ENCODE measurements around the gene DNASE2B. TPM values are rescaled to one million over a fixed set of nuclear protein-coding genes. Genes with fewer than 3 reads are reported as not detected.

Gene DNASE2B
- total RNA-seq, 1 experiment from 2014 or later: not detected

GRCh38 chr1:84425150-84425896 lies 27.0 kb downstream of the DNASE2B start:
- no peak overlapping the region for H3K27ac Mint-ChIP-seq
- no peak overlapping the region for H3K56ac ChIP-seq (ENCODE audit: insufficient read length, low read depth, low read length)
- no peak overlapping the region for H4K5ac ChIP-seq (ENCODE audit: insufficient read length, low read depth, low read length)

More at GRCh38 chr1:84425150-84425896, 27.0 kb downstream of the DNASE2B start:
- Histone ChIP-seq H3K27ac (ENCODE audit: insufficient read length, low read depth, low read length) (no peak overlapping the region), H4K8ac (replicated peaks; ENCODE audit: insufficient read length, low read depth, low read length) (no peak overlapping the region), H3K4me2 (ENCODE audit: insufficient read depth, insufficient read length, low read length) (no peak overlapping the region), H3K4ac (ENCODE audit: low read depth, low read length) (no peak overlapping the region), H3K14ac (ENCODE audit: insufficient read depth, low read length) (no peak overlapping the region), H3K18ac (ENCODE audit: insufficient read length, low read depth, low read length) (no peak overlapping the region), H3K23me2 (ENCODE audit: insufficient read length, low read depth, low read length, poor library complexity, severe bottlenecking) (no peaks in the 10 kb centered on the region), H3T11ph (ENCODE audit: low read length) (no peak overlapping the region), H3K27me3 (ENCODE audit: insufficient read depth, low read length) (no peaks in the 10 kb centered on the region), H3K23ac (ENCODE audit: insufficient read length, low read depth, low read length) (no peak overlapping the region), H3K79me1 (ENCODE audit: insufficient read depth, low read depth, low read length, poor library complexity, severe bottlenecking) (no peaks in the 10 kb centered on the region), H2AK5ac (ENCODE audit: insufficient read length, low read length) (no peak overlapping the region), H2BK5ac (ENCODE audit: insufficient read length, low read length) (no peak overlapping the region), H3K4me1 (ENCODE audit: insufficient read depth, low read length) (no peaks in the 10 kb centered on the region), H4K91ac (ENCODE audit: insufficient read length, low read depth, low read length) (no peak overlapping the region), H3K9ac (ENCODE audit: extremely low read depth, insufficient read length, low read length) (no peak overlapping the region), H4K20me1 (ENCODE audit: control insufficient read depth, insufficient read depth, insufficient read length) (no peaks in the 10 kb centered on the region), H2AFZ (ENCODE audit: low read length) (no peak overlapping the region), H2BK12ac (ENCODE audit: insufficient read length, low read depth, low read length) (no peak overlapping the region), H3K79me2 (ENCODE audit: insufficient read depth, low read length) (no peaks in the 10 kb centered on the region), H2BK20ac (ENCODE audit: low read depth, low read length, poor library complexity, severe bottlenecking) (no peak overlapping the region), H2BK15ac (ENCODE audit: low read depth, low read length) (no peak overlapping the region), H2BK120ac (ENCODE audit: low read depth, low read length, poor library complexity, severe bottlenecking) (no peak overlapping the region), H3K9me3 (ENCODE audit: control insufficient read depth, low read depth, low read length) (no peaks in the 10 kb centered on the region)
- TF ChIP-seq CTCF (conservative IDR thresholded peaks at IDR 0.05): no peak
- Mint-ChIP-seq H3K36me3 (ENCODE audit: insufficient read depth in 1 of 3, low read depth in 3 of 3) (peaks cover 0 to 6% (median 0%) of the 10 kb centered on the region in 3 experiments; a peak in 2 of 7 replicates), H3K27me3 (ENCODE audit: low read depth) (peaks cover 2% of the 10 kb centered on the region; the same call in 1 of the 2 replicates), H3K4me3 (no peak overlapping the region), H3K4me1 (no peaks in the 10 kb centered on the region; a peak in 1 of 4 replicates), H3K9me3 (peaks cover 4 to 5% of the 10 kb centered on the region in 2 experiments)
- DNase-seq: no peak
- WGBS (ENCODE audit: extremely low coverage, insufficient read length, low lambda C conversion rate): no CpG with 5 or more reads among the region's 5 CpGs

Measured in H9 (cell line).